Neural cell (in vitro differentiated cells): ENCODE results near the gene SP140. TPM values are rescaled to one million over a fixed set of nuclear protein-coding genes. Genes with fewer than 3 reads are reported as not detected.

Source experiments
- H2AFZ ChIP-seq: fragments of 200-600, 300-800 bp; sonication (generic), shearing (Covaris generic); 2 replicates; pipeline ENCODE4 v1.6.0; 2014; ENCODE audit warnings: low read depth, mild to moderate bottlenecking, antibody characterized with exemption, low read length, moderate library complexity
- H3F3A ChIP-seq: fragments of 200-600 bp; shearing (Covaris generic); 2 replicates; pipeline ENCODE4 v1.6.1; 2016; ENCODE audit warnings: mild to moderate bottlenecking, moderate library complexity, mixed read lengths, antibody characterized with exemption, low read length; ENCODE audit not compliant: insufficient read depth, poor library complexity, severe bottlenecking
- H3K27ac ChIP-seq: fragments of 200-600, 300-800 bp; sonication (generic), shearing (Covaris generic); 2 replicates; pipeline ENCODE4 v1.5.1; 2014; ENCODE audit warnings: mild to moderate bottlenecking, low read length, moderate library complexity
- H3K27me3 ChIP-seq: fragments of 300-800, 200-600 bp; sonication (generic), shearing (Covaris generic); 2 replicates; pipeline ENCODE4 v1.6.0; 2014; ENCODE audit warnings: mild to moderate bottlenecking, low read depth, low read length, moderate library complexity; ENCODE audit not compliant: insufficient read depth
- H3K36me3 ChIP-seq: fragments of 300-800, 200-600 bp; sonication (generic), shearing (Covaris generic); 2 replicates; pipeline ENCODE4 v1.5.1; 2014; ENCODE audit warnings: mild to moderate bottlenecking, antibody characterized with exemption, low read length, moderate library complexity; ENCODE audit not compliant: insufficient read depth
- H3K4me2 ChIP-seq: fragments of 300-800, 200-600 bp; sonication (generic), shearing (Covaris generic); 2 replicates; pipeline ENCODE4 v1.6.0; 2014; ENCODE audit warnings: mild to moderate bottlenecking, low read length
- H3K4me3 ChIP-seq: fragments of 300-800, 200-600 bp; sonication (generic), shearing (Covaris generic); 2 replicates; pipeline ENCODE4 v1.5.1; 2014; ENCODE audit warnings: mild to moderate bottlenecking, low read length, moderate library complexity
- H3K79me2 ChIP-seq: fragments of 200-600 bp; shearing (Covaris generic); replicated peaks from 2 replicates; pipeline ENCODE4 v1.6.0; 2014; ENCODE audit warnings: mild to moderate bottlenecking, low read length, moderate library complexity; ENCODE audit not compliant: insufficient read depth
- H3K9ac ChIP-seq: fragments of 300-800, 200-600 bp; sonication (generic), shearing (Covaris generic); 2 replicates; pipeline ENCODE4 v1.6.1; 2016; ENCODE audit warnings: mild to moderate bottlenecking, low read length, mixed read lengths
- H3K9me2 ChIP-seq: fragments of 200-600 bp; shearing (Covaris generic); 2 replicates; pipeline ENCODE4 v1.6.1; 2016; ENCODE audit warnings: mild to moderate bottlenecking, low read length, mixed read lengths; ENCODE audit not compliant: insufficient read depth
- H3K9me3 ChIP-seq: fragments of 200-600, 300-800 bp; sonication (generic), shearing (Covaris generic); 2 replicates; pipeline ENCODE4 v1.6.1; 2016; ENCODE audit warnings: mild to moderate bottlenecking, mixed run types, low read length, moderate library complexity, mixed read lengths
- H4K20me1 ChIP-seq: fragments of 200-600 bp; shearing (Covaris generic); 2 replicates; pipeline ENCODE4 v1.6.1; 2016; ENCODE audit warnings: mild to moderate bottlenecking, mixed run types; ENCODE audit not compliant: insufficient read depth
- EP300 ChIP-seq: fragments of 450-650 bp; conservative IDR thresholded peaks from 2 replicates; pipeline ENCODE4 v1.6.1; 2014; ENCODE audit warnings: antibody characterized with exemption, mild to moderate bottlenecking, moderate library complexity; ENCODE audit not compliant: poor library complexity, severe bottlenecking
- EZH2 ChIP-seq: fragments of 200-600, 300-800 bp; shearing (Covaris generic), sonication (generic); IDR thresholded peaks from 2 replicates; pipeline ENCODE4 v1.6.1; 2014; ENCODE audit warnings: antibody characterized with exemption, low read length, borderline replicate concordance, mild to moderate bottlenecking; ENCODE audit not compliant: insufficient read depth, poor library complexity, severe bottlenecking
- MXI1 ChIP-seq: fragments of 450-650 bp; conservative IDR thresholded peaks from 2 replicates; pipeline ENCODE4 v1.6.1; 2014; ENCODE audit warnings: antibody characterized with exemption, mild to moderate bottlenecking; ENCODE audit not compliant: poor library complexity, severe bottlenecking
- POLR2AphosphoS5 ChIP-seq: IDR thresholded peaks from 2 replicates; pipeline ENCODE4 v1.6.1; 2012
- RAD21 ChIP-seq: fragments of 450-650 bp; conservative IDR thresholded peaks from 2 replicates; pipeline ENCODE4 v1.6.1; 2014; ENCODE audit warnings: antibody characterized with exemption, mild to moderate bottlenecking, moderate library complexity
- SMC3 ChIP-seq: fragments of 450-650 bp; conservative IDR thresholded peaks from 2 replicates; pipeline ENCODE4 v1.6.1; 2014; ENCODE audit warnings: antibody characterized with exemption, mild to moderate bottlenecking, moderate library complexity; ENCODE audit not compliant: poor library complexity
- TAF1 ChIP-seq: IDR thresholded peaks from 2 replicates; pipeline ENCODE4 v1.6.1; 2012; ENCODE audit warnings: low read depth
- polyA plus RNA-seq: library from polyadenylated mRNA; depleted of rRNA; stranded (reverse); fragments of >200 nt; gene quantifications from 2 replicates; pipeline ENCODE4 v1.2.3, GENCODE V29; 2014
- TF ChIP-seq, protein P1 (sequence below): fragments of 450-650 bp; IDR thresholded peaks from 2 replicates; pipeline ENCODE4 v1.5.1; 2014; ENCODE audit warnings: antibody characterized with exemption, mild to moderate bottlenecking, moderate library complexity; ENCODE audit not compliant: poor library complexity, severe bottlenecking
- TF ChIP-seq, protein P2 (sequence below): IDR thresholded peaks from 2 replicates; pipeline ENCODE4 v1.6.1; 2012; ENCODE audit warnings: borderline replicate concordance

SP140 gene
- polyA plus RNA-seq, 1 donor from 2014 or later, result 0.74 TPM

DNA sequence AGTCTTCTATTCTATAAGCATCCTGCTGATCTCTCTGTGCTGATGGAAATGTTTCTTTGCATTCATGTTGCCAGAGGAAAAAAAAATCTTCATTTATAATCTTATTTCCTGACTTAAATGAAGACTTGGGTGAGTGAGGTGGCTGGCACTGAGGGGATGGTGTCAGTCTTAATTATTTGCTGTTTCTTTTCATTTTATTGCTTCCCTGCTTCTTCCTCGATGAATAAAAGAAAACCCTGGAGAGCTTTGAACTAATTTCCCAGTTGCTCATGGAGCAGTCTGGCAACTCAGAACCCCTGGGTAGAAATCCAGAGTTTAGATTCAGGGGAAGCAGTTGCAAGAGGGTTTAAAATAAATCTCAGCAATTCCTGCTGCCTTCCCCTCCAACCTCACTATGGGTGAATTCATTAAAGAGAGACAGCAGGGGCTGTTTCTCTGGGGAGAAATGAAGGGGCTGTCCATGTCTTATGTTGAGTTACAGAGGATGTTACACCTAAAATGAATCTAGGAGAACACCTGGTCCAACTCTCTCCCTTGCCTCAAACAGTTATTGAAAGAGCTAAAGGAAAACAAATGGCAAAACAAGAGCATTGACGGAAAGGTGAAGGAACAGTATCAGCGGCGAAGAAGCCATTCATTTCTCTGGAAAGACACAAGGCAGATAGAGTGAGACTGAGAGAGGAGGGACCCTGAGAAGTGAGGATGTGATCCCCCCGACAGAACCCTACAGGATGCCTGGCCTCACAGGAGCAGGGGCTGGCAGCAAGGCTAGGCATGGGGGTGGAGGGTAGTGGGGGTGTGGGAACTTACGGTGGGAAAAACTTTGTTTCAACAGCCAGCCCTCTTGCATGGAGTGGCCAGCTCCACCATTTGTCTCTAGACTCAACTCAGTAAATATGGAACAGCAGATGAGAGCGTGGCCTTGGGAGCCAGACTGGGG lies 46.7 kb upstream of the SP140 start:
- no peaks in the 10 kb centered on the region for H3K9me3 ChIP-seq
- H2AFZ ChIP-seq, result no peak overlapping the region
- no peaks in the 10 kb centered on the region for H3K27me3 ChIP-seq
- no peak overlapping the region for H3K27ac ChIP-seq
- no peaks in the 10 kb centered on the region for H3K79me2 ChIP-seq
- no peaks in the 10 kb centered on the region for H4K20me1 ChIP-seq
- no peaks in the 10 kb centered on the region for H3K36me3 ChIP-seq
- H3K4me2 ChIP-seq, result no peak overlapping the region
- no peak overlapping the region for H3K9ac ChIP-seq
- no peaks in the 10 kb centered on the region for H3F3A ChIP-seq
- TF ChIP-seq, protein P1, sequence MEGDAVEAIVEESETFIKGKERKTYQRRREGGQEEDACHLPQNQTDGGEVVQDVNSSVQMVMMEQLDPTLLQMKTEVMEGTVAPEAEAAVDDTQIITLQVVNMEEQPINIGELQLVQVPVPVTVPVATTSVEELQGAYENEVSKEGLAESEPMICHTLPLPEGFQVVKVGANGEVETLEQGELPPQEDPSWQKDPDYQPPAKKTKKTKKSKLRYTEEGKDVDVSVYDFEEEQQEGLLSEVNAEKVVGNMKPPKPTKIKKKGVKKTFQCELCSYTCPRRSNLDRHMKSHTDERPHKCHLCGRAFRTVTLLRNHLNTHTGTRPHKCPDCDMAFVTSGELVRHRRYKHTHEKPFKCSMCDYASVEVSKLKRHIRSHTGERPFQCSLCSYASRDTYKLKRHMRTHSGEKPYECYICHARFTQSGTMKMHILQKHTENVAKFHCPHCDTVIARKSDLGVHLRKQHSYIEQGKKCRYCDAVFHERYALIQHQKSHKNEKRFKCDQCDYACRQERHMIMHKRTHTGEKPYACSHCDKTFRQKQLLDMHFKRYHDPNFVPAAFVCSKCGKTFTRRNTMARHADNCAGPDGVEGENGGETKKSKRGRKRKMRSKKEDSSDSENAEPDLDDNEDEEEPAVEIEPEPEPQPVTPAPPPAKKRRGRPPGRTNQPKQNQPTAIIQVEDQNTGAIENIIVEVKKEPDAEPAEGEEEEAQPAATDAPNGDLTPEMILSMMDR, result no peak
- TF ChIP-seq EZH2 (no peak), EP300 (no peak), MXI1 (no peak), POLR2AphosphoS5 (no peak), SMC3 (no peak), RAD21 (no peak), TAF1 (no peak)
- TF ChIP-seq, protein P2, sequence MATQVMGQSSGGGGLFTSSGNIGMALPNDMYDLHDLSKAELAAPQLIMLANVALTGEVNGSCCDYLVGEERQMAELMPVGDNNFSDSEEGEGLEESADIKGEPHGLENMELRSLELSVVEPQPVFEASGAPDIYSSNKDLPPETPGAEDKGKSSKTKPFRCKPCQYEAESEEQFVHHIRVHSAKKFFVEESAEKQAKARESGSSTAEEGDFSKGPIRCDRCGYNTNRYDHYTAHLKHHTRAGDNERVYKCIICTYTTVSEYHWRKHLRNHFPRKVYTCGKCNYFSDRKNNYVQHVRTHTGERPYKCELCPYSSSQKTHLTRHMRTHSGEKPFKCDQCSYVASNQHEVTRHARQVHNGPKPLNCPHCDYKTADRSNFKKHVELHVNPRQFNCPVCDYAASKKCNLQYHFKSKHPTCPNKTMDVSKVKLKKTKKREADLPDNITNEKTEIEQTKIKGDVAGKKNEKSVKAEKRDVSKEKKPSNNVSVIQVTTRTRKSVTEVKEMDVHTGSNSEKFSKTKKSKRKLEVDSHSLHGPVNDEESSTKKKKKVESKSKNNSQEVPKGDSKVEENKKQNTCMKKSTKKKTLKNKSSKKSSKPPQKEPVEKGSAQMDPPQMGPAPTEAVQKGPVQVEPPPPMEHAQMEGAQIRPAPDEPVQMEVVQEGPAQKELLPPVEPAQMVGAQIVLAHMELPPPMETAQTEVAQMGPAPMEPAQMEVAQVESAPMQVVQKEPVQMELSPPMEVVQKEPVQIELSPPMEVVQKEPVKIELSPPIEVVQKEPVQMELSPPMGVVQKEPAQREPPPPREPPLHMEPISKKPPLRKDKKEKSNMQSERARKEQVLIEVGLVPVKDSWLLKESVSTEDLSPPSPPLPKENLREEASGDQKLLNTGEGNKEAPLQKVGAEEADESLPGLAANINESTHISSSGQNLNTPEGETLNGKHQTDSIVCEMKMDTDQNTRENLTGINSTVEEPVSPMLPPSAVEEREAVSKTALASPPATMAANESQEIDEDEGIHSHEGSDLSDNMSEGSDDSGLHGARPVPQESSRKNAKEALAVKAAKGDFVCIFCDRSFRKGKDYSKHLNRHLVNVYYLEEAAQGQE, result no peak
- no peaks in the 10 kb centered on the region for H3K9me2 ChIP-seq
- H3K4me3 ChIP-seq, result peak overlapping the region; percentile 15

DNA sequence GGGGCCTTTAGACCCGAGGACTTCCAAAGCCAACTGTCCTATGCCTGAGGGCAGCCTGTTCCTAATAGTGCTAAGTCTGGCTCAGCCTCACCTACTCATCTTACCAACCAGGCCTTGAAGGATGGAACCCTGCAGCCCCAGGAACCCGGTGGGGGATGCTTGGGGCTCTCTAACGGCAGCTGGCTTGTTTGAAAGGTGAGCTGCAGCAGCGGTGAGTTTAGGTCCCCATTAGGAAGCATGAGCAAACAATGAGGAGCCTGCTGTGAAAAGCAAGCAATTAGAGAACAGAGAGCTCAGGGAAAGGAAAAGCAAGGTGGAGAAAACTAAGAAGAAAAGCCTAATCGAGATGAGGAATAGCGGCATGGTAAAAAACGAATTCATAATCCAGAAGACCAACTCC lies 45.6 kb upstream of the SP140 start:
- Histone ChIP-seq H2AFZ (no peak overlapping the region), H3K79me2 (no peaks in the 10 kb centered on the region), H3K27me3 (no peaks in the 10 kb centered on the region), H3K9me3 (no peaks in the 10 kb centered on the region), H3F3A (no peaks in the 10 kb centered on the region), H3K27ac (no peak overlapping the region), H3K9ac (no peak overlapping the region), H4K20me1 (no peaks in the 10 kb centered on the region), H3K9me2 (no peaks in the 10 kb centered on the region), H3K36me3 (no peaks in the 10 kb centered on the region), H3K4me2 (no peak overlapping the region), H3K4me3 (no peak overlapping the region)
- TF ChIP-seq, protein P2, result no peak
- no peak for TF ChIP-seq EZH2
- TF ChIP-seq RAD21, result no peak
- no peak for TF ChIP-seq SMC3
- TF ChIP-seq, protein P1, result no peak
- TF ChIP-seq EP300, result no peak
- no peak for TF ChIP-seq POLR2AphosphoS5
- TF ChIP-seq MXI1, result no peak
- TF ChIP-seq TAF1, result no peak
